ENCODE measurements around the gene TNKS2. TPM values are rescaled to one million over a fixed set of nuclear protein-coding genes. Genes with fewer than 3 reads are reported as not detected.

Gene TNKS2
- total and polyA plus RNA-seq, 2 of the 13 experiments (the other 11 are each of a cell fraction or from before 2014, with no cell fraction given), result 15.2 to 19.4 TPM

GRCh38 chr10:91865562-91866081 lies 67.4 kb downstream of the TNKS2 start (continued):
- TF ChIP-seq, protein P1, sequence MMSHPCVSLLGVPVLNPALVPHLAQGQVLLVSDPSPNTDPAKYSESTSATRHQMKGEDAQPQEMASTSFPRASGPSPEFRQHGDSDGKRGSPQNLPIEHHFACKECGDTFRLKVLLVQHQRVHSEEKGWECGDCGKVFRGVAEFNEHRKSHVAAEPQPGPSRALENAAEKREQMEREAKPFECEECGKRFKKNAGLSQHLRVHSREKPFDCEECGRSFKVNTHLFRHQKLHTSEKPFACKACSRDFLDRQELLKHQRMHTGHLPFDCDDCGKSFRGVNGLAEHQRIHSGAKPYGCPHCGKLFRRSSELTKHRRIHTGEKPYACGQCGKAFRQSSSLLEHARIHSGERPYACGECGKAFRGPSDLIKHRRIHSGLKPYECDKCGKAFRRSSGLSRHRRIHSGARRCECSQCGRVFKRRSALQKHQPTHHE (CRISPR knock-in tag; IDR thresholded peaks at IDR 0.05; ENCODE audit: borderline replicate concordance), result no peak
- no peak for TF ChIP-seq MAX (IDR thresholded peaks at IDR 0.05)
- no peak for TF ChIP-seq SOX6 (IDR thresholded peaks at IDR 0.05)
- TF ChIP-seq SOX6 (CRISPR knock-in tag; IDR thresholded peaks at IDR 0.05), result no peak
- no peak for TF ChIP-seq MYNN (CRISPR knock-in tag; IDR thresholded peaks at IDR 0.05; ENCODE audit: low read depth)

GRCh38 chr10:91875156-91875555 lies 76.9 kb downstream of the TNKS2 start:
- Histone ChIP-seq H3K4me3 (replicated peaks in 1 of 3; ENCODE audit: insufficient read depth in 1 of 3, low read depth in 2 of 3, low read length in 3 of 3) (no peak overlapping the region), H3K27me3 (ENCODE audit: control insufficient read depth in 1 of 2, insufficient read depth in 2 of 2, low read length in 2 of 2) (no peaks in the 10 kb centered on the region), H3K9ac (ENCODE audit: insufficient read depth, low read depth, low read length) (no peak overlapping the region), H2AFZ (ENCODE audit: low read length) (no peak overlapping the region), H4K20me1 (ENCODE audit: insufficient read depth, low read length) (no peaks in the 10 kb centered on the region), H3K36me3 (replicated peaks in 1 of 2; ENCODE audit: control insufficient read depth in 1 of 2, insufficient read depth in 2 of 2, low read length in 2 of 2) (no peaks in the 10 kb centered on the region), H3K27ac (ENCODE audit: extremely low read length, insufficient read depth, low read length) (no peak overlapping the region), H3K4me2 (ENCODE audit: low read depth, low read length) (no peak overlapping the region), H3K79me2 (ENCODE audit: insufficient read depth, low read length) (no peaks in the 10 kb centered on the region), H3K4me1 (ENCODE audit: insufficient read depth, low read length) (peaks cover 18% of the 10 kb centered on the region), H3K9me3 (ENCODE audit: low read length) (no peaks in the 10 kb centered on the region)
- ATAC-seq, result no peak
- WGBS (ENCODE audit: low lambda C conversion rate), result 87% methylated on average over 2 of the region's 2 CpGs
- no peak for DNase-seq (ENCODE audit: low spot score)
- FAIRE-seq, result no peak
- no TSS peak for BruUV-seq (replicated peaks)
- intact Hi-C loops (cut with micrococcal nuclease; ENCODE audit: unreplicated experiment) (no loop called here), in situ Hi-C loops (cut with HindIII; ENCODE audit: extremely low pct_ligation_motif_present, low pct_unique_long_range_greater_than_20kb) (no loop called here)
- ChIA-PET POLR2A (no interaction called here), CTCF (ENCODE audit: low intra/inter-chr PET ratio, low total read pairs) (no interaction called here)
- no peak for TF ChIP-seq NAIF1 (CRISPR knock-in tag; IDR thresholded peaks at IDR 0.05; ENCODE audit: borderline replicate concordance)
- TF ChIP-seq, protein P2, sequence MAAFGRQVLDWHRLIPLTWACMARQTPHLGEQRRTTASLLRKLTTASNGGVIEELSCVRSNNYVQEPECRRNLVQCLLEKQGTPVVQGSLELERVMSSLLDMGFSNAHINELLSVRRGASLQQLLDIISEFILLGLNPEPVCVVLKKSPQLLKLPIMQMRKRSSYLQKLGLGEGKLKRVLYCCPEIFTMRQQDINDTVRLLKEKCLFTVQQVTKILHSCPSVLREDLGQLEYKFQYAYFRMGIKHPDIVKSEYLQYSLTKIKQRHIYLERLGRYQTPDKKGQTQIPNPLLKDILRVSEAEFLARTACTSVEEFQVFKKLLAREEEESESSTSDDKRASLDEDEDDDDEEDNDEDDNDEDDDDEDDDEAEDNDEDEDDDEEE (CRISPR knock-in tag; IDR thresholded peaks at IDR 0.05), result no peak
- TF ChIP-seq, protein P3, sequence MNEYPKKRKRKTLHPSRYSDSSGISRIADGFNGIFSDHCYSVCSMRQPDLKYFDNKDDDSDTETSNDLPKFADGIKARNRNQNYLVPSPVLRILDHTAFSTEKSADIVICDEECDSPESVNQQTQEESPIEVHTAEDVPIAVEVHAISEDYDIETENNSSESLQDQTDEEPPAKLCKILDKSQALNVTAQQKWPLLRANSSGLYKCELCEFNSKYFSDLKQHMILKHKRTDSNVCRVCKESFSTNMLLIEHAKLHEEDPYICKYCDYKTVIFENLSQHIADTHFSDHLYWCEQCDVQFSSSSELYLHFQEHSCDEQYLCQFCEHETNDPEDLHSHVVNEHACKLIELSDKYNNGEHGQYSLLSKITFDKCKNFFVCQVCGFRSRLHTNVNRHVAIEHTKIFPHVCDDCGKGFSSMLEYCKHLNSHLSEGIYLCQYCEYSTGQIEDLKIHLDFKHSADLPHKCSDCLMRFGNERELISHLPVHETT (CRISPR knock-in tag; conservative IDR thresholded peaks at IDR 0.05), result no peak
- TF ChIP-seq, protein P4, sequence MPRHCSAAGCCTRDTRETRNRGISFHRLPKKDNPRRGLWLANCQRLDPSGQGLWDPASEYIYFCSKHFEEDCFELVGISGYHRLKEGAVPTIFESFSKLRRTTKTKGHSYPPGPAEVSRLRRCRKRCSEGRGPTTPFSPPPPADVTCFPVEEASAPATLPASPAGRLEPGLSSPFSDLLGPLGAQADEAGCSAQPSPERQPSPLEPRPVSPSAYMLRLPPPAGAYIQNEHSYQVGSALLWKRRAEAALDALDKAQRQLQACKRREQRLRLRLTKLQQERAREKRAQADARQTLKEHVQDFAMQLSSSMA (CRISPR knock-in tag; IDR thresholded peaks at IDR 0.05), result no peak
- no peak for TF ChIP-seq STAT6 (CRISPR knock-in tag; IDR thresholded peaks at IDR 0.05; ENCODE audit: borderline replicate concordance)
- no peak for TF ChIP-seq TSC22D2 (CRISPR knock-in tag; IDR thresholded peaks at IDR 0.05; ENCODE audit: borderline replicate concordance)
- no peak for TF ChIP-seq ZSCAN29 (CRISPR knock-in tag; conservative IDR thresholded peaks at IDR 0.05)
- no peak for TF ChIP-seq NFKB2 (CRISPR knock-in tag; IDR thresholded peaks at IDR 0.05; ENCODE audit: borderline replicate concordance)
- TF ChIP-seq ZSCAN21 (CRISPR knock-in tag; IDR thresholded peaks at IDR 0.05; ENCODE audit: borderline replicate concordance), result no peak
- no peak for TF ChIP-seq ZSCAN31 (CRISPR knock-in tag; IDR thresholded peaks at IDR 0.05; ENCODE audit: low read depth)
- TF ChIP-seq FLYWCH1 (CRISPR knock-in tag; IDR thresholded peaks at IDR 0.05), result no peak
